Astrocyte of the cerebellum (primary cell): ENCODE results near the gene DEFB131B.
A peak's percentile ranks its signal among the peaks of the same experiment; 100 is the strongest.
"Not testable (repeated sequence)": the region's sequence is repeated elsewhere in the genome, so short reads cannot be mapped to it uniquely, and the experiment has no call there.

ENCODE experiments used
- DNase-seq: peaks from one replicate; pipeline ENCODE4 v3.0.0-alpha.2; 2011; ENCODE audit warnings: low read depth
- H3K4me3 ChIP-seq: 2 replicates; pipeline ENCODE4 v1.5.1; 2011; ENCODE audit warnings: mild to moderate bottlenecking, low read depth, low read length, moderate library complexity
- in situ Hi-C: cut with HindIII; loops from 2 replicates; pipeline ENCODE4 v1.10.0; 2017; ENCODE audit warnings: low sequenced_read_pairs
- TF ChIP-seq, protein P1 (sequence below): IDR thresholded peaks from 2 replicates; pipeline ENCODE4 v1.5.1; 2012; ENCODE audit warnings: low read length, low read depth, moderate library complexity, mild to moderate bottlenecking; ENCODE audit errors: missing control alignments

The DEFB131B gene

DNA sequence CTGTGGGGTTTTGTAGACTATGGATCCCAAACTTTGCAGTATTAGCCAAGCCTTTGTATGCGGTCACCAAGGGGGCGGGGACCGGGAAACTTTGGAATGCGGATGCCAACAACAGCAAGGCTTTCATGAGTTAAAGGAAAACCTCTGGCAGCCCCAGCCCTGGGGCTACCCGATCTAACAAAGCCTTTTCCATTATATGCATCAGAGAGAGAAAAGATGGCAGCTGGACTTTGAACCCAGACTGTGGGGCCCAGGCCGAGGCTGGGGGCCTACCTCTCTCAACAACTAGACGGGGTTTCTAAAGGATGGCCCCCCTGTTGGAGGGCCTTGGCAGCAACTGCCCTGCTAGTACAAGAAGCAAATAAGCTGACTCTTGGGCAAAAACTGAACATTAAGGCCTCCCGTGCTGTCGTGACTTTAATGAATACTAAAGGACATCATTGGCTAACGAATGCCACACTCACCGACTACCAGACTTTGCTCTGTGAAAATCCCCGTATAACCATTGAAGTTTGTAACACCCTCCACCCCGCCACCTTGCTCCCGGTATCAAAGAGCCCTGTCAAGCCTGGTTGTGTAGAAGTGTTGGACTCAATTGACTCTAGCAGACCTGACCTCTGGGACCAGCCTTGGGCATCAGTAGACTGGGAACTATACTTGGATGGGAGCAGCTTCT, 10.2 kb downstream of the DEFB131B start:
- DNase-seq, H3K4me3 ChIP-seq, in situ Hi-C loops: not testable (repeated sequence)

DNA sequence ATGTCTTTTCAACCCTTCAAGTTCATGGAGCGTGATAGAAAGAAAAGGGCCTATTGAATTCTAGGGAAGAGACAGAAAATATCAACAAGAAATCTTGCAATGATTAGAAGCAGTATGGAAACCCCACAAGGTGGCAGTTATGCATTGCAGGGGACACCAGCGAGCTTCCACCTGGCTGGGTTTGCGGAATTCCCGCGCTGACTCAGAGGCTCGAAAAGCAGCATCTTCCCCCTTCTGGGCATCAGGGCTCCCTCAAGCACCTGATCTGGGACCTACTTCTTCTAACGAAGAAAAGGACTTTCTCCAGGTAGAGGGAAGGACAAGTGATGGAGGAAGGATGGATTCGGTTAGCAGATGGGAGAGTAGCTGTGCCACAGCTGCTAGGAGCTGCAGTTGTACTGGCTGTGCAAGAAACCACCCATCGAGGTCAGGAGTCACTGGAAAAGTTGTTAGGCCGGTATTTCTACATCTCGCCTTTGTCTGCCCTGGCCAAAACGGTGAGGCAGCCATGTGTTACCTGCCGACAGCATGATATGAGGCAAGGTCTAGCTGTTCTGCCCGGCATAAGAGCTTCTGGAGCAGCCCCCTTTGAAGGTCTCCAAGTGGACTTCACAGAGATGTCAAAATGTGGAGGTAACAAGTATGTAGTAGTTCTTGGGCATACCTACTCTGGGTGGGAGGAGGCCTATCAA, 11.1 kb downstream of the DEFB131B start:
- DNase-seq, in situ Hi-C loops, H3K4me3 ChIP-seq: not testable (repeated sequence)

DNA sequence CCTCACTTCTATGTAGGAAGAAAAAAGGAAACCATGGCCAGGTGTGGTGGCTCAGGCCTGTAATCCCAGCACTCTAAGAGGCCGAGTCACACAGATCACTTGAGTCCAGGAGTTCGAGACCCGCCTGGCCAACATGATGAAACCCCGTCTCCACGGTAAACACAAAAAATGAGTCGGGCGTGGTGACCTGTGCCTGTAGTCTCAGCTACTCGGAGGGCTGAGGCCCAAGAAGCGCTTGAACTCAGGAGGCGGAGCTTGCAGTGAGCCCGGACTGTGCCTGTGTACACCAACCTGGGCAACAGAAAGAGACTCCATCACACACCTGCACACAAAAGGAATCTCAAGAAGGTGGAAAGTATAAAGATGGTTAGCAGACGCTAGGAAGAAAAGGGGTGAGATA, 17.7 kb downstream of the DEFB131B start:
- TF ChIP-seq, protein P1, sequence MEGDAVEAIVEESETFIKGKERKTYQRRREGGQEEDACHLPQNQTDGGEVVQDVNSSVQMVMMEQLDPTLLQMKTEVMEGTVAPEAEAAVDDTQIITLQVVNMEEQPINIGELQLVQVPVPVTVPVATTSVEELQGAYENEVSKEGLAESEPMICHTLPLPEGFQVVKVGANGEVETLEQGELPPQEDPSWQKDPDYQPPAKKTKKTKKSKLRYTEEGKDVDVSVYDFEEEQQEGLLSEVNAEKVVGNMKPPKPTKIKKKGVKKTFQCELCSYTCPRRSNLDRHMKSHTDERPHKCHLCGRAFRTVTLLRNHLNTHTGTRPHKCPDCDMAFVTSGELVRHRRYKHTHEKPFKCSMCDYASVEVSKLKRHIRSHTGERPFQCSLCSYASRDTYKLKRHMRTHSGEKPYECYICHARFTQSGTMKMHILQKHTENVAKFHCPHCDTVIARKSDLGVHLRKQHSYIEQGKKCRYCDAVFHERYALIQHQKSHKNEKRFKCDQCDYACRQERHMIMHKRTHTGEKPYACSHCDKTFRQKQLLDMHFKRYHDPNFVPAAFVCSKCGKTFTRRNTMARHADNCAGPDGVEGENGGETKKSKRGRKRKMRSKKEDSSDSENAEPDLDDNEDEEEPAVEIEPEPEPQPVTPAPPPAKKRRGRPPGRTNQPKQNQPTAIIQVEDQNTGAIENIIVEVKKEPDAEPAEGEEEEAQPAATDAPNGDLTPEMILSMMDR, result no peak
- in situ Hi-C loops, result no loop called here
- H3K4me3 ChIP-seq, result no peak overlapping the region
- no peak for DNase-seq

DNA sequence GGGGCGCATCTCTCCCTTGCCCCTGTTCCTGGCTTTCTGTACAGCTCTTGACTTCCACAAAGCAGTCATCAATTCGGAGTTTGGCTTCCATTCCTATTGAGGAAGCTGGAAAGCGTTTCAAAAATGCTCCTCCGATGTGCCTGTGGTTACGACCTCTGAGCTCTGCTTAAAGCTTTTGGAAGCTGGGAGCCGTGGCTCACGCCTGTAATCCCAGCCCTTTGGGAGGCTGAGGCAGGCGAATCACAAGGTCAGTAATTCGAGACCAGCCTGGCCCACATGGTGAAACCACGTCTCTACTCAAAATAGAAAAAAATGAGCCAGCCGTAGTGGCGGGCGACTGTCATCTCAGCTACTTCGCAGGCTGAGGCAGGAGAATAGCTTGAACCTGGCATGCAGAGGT, 22.9 kb downstream of the DEFB131B start:
- peak; percentile 47 for DNase-seq
- H3K4me3 ChIP-seq, in situ Hi-C loops: not testable (repeated sequence)

DNA sequence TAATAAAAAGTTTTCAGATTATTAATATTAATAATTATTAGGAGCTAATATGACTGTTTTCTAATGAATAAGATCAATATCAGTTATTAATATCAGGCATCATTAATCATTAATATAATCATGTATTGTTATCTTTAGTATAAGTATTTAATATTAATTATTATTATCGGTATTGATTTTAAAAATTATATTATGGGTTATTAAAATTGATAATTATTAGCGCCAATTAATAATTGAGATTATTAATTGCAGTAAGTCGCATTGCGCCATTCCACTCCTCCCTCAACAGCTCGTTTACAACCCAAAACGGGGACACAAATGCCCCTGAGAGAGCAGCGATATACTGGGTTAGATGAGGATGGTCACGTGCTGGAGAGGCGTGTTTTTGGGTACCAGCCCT, 30.0 kb downstream of the DEFB131B start:
- H3K4me3 ChIP-seq, result no peak overlapping the region
- TF ChIP-seq, protein P1, result no peak
- DNase-seq, result no peak
- in situ Hi-C loops, result no loop called here

DNA sequence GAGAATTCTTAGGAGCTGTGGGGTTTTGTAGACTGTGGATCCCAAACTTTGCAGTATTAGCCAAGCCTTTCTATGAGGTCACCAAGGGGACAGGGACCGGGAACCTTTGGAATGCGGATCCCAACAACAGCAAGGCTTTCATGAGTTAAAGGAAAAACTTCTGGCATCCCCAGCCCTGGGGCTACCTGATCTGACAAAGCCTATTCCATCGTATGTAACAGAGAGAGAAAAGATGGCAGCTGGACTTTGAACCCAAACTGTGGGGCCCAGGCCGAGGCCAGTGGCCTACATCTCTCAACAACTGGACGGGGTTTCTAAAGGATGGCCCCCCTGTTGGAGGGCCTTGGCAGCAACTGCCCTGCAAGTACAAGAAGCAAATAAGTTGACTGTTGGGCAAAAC, 32.5 kb downstream of the DEFB131B start:
- H3K4me3 ChIP-seq, in situ Hi-C loops, DNase-seq: not testable (repeated sequence)

DNA sequence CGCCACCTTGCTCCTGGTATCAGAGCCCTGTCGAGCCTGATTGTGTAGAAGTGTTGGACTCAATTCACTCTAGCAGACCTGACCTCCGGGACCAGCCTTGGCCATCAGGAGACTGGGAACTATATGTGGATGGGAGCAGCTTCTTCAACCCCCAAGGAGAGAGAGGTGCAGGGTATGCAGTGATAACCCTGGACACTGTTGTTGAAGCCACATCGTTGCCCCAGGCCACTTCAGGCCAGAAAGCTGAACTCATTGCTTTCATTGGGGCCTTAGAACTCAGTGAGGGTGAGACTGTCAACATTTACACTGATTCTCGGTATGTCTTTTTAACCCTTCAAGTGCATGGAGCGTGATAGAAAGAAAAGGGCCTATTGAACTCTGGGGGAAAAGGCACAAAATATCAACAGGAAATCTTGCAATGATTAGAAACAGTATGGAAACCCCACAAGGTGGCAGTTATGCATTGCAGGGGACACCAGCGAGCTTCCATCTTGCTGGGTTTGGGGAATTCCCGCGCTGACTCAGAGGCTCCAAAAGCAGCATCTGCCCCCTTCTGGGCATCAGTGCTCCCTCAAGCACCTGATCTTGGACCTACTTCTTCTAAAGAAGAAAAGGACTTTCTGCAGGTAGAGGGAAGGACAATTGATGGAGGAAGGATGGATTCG, 33.2 kb downstream of the DEFB131B start:
- DNase-seq, in situ Hi-C loops, H3K4me3 ChIP-seq: not testable (repeated sequence)

DNA sequence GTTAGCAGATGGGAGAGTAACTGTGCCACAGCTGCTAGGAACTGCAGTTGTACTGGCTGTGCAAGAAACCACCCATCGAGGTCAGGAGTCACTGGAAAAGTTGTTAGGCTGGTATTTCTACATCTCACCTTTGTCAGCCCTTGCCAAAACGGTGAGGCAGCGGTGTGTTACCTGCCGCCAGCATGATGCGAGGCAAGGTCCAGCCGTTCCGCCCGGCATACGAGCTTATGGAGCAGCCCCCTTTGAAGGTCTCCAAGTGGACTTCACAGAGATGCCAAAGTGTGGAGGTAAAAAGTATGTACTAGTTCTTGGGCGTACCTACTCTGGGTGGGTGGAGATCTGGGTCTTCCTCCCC, 33.7 kb downstream of the DEFB131B start:
- DNase-seq, H3K4me3 ChIP-seq, in situ Hi-C loops: not testable (repeated sequence)

DNA sequence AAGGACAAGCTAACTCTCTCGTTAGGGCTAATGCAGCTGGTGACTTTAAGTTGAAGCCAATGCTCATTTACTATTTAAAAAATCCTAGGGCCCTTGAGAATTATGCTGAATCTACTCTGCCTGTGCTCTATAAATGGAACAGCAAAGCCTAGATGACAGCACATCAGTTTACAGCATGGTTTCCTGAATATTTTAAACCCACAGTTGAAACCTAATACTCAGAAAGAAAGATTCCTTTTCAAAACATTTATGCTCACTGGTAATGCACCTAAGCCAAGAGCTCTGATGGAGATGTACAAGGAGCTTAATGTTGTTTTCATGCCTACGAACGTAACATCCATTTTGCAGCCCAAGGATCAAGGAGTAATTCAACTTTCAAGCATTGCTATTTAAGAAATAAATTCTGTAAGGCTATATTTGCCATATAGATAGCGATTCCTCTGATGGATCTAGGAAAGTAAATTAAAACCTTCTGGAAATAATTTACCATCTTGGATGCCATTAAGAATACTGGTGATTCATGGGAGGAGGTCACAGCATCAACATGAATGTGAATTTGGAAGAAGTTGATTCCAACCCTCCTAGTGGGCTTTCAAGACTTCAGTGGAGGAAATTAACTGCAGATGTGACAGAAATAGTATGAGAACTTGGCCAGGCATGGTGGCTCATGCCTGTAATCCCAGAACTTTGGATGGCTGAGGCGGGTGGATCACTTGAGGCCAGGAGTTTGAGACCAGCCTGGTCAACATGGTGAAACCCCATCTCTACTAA, 35.7 kb downstream of the DEFB131B start:
- TF ChIP-seq, protein P1, result no peak
- in situ Hi-C loops, result no loop called here
- no peak for DNase-seq
- H3K4me3 ChIP-seq, result no peak overlapping the region
